Coronary artery (tissue), 2 donors: Measurements from ENCODE around the gene VGF.

Experiments used
- DNase-seq: peaks from one replicate; pipeline ENCODE4 v3.0.0-alpha.2; 2017; ENCODE audit warnings: low spot score
- H3K27ac ChIP-seq, 2 donors: fragments of 200-600 bp; sonication (generic); one replicate each; pipeline ENCODE4 v1.5.1; 2016 to 2019
- H3K4me3 ChIP-seq: fragments of 200-600 bp; sonication (generic); 2 replicates; pipeline ENCODE4 v1.5.1; 2016; ENCODE audit warnings: mild to moderate bottlenecking, moderate library complexity
- CTCF ChIP-seq: fragments of 200-600 bp; sonication (generic); IDR thresholded peaks from one replicate; pipeline ENCODE4 v1.5.1; 2019; ENCODE audit warnings: antibody characterized with exemption

Gene VGF

DNA sequence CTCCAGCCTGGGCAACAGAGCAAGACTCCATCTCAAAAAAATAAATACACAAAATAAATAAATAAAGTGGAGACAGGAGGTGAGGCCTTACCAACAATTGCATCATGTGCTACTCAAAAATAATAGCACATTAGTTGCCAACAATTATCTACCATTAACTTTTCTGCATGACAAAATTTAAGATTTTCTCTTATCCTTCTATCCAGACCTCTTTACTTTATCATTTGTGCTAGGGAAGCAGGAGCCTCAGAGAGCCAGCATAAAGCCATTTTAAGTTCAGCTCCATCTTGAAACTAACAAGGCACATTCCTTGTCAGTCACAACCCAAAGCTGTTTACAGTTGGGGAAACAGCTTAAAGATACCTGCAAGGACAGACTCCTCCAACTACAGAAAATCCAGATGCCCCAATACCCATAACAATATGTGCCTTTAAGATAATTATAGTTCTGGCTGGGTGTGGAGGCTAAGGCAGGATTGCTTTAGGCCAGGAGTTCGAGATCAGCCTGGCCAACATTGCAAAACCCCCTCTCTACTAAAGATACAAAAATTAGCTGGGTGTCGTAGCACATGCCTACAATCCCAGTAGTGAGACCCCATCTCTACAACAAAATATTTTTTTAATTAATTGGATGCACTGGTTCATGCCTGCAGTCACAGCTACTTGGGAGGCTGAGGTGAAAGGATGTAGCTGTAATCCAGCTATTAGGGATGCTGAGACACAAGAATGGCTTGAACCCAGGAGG is 13.3 kb downstream of the VGF start:
- TF ChIP-seq CTCF, result no peak
- DNase-seq, result no peak
- no peak overlapping the region for H3K4me3 ChIP-seq
- H3K27ac ChIP-seq, result no peak overlapping the region

GRCh38 chr7:101140746-101141382 is 24.5 kb downstream of the VGF start:
- no peak overlapping the region for H3K4me3 ChIP-seq
- no peak for TF ChIP-seq CTCF
- DNase-seq, result no peak
- no peak overlapping the region for H3K27ac ChIP-seq

GRCh38 chr7:101140339-101140699 is 25.1 kb downstream of the VGF start:
- Histone ChIP-seq H3K4me3 (no peak overlapping the region), H3K27ac (no peak overlapping the region)
- no peak for DNase-seq
- TF ChIP-seq CTCF, result no peak

GRCh38 chr7:101138213-101138870 is 27.0 kb downstream of the VGF start:
- DNase-seq, result peak; percentile 94
- peak; percentile 82 for TF ChIP-seq CTCF
- Histone ChIP-seq H3K4me3 (peak overlapping the region; percentile 43), H3K27ac (peak overlapping the region; percentile 70 to 77)

- H3K27ac ChIP-seq, result peak overlapping the region; percentile 70 to 77
- no peak for TF ChIP-seq CTCF
- no peak for DNase-seq
- H3K4me3 ChIP-seq, result peak overlapping the region; percentile 43
These were observed 27.6 kb downstream of the VGF start for GRCh38 chr7:101137651-101138212.

DNA sequence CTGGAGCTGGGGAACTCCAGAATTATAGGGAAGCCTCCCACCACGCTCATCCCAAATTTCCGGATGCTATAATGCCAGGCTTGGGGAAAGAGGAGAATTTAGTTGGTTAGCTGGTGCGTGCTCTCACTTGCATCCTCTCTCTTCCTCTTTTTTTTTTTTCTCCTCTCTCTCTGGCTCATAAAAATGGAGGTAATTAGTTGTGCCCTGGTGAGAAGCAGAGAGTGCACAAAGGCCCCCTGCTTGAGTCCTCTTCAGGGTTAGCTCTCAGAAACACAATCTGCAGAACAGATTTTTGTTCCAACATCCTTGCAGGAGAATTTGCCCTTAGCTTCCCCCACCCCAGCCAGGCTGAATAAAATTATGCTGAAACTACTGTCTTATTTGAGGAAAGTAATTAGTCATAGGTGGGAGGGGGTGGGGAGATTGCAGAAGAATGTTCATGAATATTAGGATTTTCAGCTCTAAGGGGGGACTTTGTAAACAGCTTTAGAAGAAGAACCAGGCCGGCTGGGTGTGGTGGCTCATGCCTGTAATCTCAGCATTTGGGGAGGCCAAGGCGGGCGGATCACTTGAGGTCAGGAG is 30.9 kb downstream of the VGF start:
- H3K4me3 ChIP-seq, result no peak overlapping the region
- DNase-seq, result no peak
- no peak for TF ChIP-seq CTCF
- no peak overlapping the region for H3K27ac ChIP-seq
